Airway epithelial cell (primary cell): ENCODE results near the gene GOLGA6L10. TPM values are rescaled to one million over a fixed set of nuclear protein-coding genes. Genes with fewer than 3 reads are reported as not detected.

Experiments used
- total RNA-seq: library from RNA; depleted of rRNA; stranded (reverse); fragments of >200 nt; gene quantifications from 2 replicates; pipeline ENCODE4 v1.2.3, GENCODE V29; 2015

Gene GOLGA6L10, protein sequence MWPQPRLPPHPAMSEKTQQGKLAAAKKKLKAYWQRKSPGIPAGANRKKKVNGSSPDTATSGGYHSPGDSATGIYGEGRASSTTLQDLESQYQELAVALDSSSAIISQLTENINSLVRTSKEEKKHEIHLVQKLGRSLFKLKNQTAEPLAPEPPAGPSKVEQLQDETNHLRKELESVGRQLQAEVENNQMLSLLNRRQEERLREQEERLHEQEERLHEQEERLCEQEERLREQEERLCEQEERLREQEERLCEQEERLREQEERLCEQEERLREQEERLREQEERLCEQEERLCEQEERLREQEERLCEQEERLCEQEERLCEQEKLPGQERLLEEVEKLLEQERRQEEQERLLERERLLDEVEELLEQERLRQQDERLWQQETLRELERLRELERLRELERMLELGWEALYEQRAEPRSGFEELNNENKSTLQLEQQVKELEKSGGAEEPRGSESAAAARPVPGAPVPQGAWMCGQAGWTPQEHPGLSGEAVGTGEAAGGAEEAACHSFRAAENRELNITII
- total RNA-seq = 0.42 TPM in 1 of 2 replicates, not detected in the other

DNA sequence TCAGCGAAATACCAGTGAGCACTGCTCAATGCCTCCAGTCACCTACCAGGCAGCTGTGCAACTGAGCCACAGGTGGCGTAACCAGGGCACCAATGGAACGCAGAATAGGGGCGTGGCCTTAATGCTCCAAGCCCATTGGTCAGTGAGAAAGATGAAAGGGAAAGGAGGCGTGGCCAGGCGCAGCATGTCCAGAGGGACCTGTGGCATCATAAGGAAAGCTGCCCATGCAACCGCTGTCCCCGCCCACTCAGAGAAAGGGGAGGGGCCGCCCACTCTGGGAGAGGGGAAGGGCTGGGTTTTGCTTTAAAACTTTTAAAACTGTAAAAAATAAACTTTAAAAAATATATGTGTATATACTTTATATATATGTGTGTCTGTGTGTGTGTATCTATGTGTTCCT lies at the start of gene GOLGA6L10:
Gene GOLGA6L10, minus strand, starts transcription at position 101 of the 400 bp plus-strand sequence. Its CDS starts 100 bp downstream, at position 1.

Other genes with a start within 250 kb of the GOLGA6L10 start
- gene EFL1, start 86.7 kb downstream of the GOLGA6L10 start, total RNA-seq = 11.1 and 11.9 TPM in 2 replicates
- 0.49 and 1.1 TPM in 2 replicates for gene SAXO2, start 86.7 kb downstream of the GOLGA6L10 start, total RNA-seq
- gene GOLGA6L9, start 80.3 kb upstream of the GOLGA6L10 start, total RNA-seq = 2.5 TPM in 2 replicates
- gene RPS17, start 191.0 kb upstream of the GOLGA6L10 start, total RNA-seq = 4,407 and 4,635 TPM in 2 replicates